HG03571 (cell line): ENCODE data around the gene TEAD3.

Experiments used
- ATAC-seq: cut with Tn5 transposase; IDR thresholded peaks from one replicate; pipeline ENCODE4 v1.9.1; 2021; ENCODE audit not compliant: unreplicated experiment

Gene TEAD3

DNA sequence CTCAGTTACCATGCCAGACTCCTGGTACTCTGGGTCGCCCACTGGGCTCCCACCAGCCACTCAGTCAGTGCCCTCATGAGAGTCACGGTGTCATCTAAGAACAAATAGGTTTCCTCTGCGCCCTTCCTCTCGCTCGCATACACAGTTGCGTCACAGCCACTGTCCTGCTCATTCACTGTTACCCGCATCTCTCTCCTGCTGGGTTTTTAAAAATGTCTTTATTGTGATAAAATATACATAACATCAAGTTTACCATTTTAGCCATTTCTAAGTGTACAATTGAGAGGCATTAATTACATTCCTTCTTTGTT, 4.0 kb downstream of the TEAD3 start:
- no peak for ATAC-seq

DNA sequence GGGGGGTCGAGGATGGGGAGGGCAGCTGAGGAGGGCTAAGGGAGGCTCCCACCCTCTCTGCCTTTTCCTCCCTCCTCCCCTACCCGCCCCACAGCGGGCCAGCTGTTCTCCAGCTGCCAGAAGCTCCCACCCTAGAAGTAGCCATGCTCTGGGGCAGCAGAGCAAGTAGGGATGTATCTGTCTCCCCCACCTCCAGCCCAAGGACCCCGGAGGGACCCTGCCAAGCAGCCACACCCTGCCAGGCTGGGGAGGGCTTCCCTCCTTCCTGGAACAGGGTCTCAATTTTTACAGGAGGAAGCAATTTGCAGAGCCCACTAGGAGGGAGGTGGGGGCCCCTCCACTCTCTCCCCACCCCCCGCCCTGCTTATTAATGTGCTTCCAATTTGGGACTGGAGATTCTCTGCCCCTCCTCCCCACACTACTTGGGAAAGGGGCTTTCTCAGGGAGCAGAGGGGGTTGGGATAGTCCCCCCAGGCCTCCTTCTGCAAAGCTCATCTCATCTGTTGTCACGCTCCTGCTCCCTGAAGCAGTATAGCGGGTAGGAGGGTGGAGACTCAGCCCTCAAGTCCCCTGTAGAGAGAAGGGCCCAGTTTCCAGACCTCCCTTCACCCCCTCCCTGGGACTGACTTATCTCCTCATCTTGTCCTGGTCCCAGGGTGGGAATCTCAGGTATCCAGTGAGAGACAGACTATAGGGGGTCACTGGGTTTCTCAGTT, 4.5 kb downstream of the TEAD3 start:
- ATAC-seq: no peak

DNA sequence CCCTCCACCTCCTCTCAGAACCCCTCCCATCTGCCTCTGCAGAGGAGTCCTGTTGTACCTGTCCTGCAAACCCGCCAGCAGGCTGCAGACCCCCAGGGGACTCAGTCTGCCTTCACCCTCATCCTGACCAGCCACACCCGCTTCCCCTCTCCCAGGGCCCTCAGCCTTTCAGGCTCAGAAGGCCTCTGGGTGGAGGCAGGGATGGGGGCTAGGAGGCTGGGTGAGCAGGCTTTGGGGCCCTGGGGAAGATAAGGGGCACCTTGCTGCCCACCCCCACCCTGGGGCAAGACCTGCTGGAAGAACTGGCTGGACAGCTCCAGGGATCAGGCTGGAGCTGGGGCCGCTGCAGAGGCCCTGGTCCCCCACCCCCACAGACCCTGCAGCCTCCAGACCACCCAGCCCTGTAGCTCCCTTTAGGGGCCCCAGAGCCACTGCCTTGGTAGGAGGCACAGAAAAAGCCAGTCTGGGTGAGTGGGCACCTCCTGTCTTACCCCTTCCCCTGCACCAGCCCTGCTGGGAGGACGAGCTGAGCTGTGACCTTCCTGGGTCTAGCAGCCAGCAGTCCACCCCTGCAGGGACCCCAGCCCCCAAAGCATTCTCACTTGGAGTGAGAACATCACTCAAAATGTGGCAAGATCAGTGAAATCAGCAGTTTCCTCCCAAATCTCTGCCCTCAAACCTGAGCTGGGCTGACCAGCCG, 5.2 kb downstream of the TEAD3 start:
- no peak for ATAC-seq

DNA sequence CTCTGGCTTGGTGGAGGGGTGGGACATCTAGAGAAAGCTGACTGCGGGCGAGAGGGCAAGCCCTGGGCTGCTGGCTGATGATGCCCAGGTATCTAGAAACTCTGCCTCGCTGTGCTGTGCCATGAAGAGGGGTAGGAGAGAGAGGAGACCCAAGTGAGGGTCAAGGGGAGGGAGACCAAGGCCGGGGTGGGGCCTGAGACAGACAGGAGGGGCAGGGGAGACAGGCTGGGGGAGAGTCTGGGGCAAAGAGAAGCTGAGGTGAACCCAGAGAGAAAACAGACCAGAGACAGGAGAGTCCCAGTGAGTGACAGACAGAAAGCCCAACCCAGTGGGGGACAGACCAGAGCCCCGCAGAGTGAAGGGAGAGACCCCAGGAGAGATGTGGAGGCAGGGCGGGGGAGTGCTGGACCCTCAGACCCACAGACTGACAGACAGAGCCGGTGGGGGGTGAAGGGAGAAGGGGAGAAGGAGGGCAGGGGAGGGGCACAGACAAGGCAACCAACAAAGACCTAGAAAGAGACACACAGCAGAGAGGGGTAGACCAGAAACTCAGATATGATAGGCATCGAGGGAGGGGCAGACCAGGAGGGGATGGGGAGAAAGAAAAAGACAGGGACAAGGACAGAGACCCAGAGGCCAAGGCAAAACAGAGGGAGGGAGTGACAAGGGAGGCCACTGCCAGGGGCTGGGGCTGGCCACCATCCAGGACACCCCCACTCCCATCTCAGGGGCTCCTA, 5.9 kb downstream of the TEAD3 start:
- no peak for ATAC-seq

DNA sequence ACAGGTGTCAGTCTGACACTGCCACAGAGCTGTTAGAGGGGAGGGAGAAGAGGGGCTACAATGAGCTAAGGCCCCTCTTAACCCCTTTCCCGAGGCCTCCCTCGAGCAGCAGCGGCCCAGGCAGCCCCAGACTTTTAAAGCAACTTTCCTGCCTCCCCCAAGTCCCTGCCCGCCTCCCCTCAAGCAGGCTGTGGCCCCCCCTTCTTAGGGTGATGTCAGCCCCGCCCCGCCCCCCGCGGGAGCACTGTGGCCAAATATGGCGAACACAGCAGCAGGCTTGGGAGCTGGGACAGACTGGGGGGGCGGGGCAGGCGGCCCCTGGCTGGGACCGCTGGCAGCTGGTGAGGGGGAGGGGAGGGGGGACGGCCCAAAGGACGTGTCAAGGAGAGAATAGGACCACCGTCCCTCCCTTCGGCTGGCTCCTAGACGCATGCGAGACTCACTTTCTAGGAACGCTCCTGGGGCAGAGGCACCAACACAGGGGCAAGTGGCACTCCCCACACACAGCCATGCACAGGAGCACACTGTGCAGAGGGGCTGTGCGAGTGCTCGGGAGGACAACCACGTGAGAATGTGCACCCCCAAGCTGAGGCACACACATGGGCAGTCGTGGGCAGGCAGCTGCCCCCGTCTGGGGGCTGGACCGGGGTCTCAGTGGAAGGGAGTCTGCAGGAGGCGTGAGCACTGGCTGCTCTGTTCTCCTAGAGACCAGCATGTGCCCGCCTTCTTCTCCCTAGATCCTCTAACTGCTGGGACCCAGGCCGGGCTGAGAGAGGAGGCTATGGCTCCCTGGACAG, 6.7 kb downstream of the TEAD3 start:
- ATAC-seq: no peak

DNA sequence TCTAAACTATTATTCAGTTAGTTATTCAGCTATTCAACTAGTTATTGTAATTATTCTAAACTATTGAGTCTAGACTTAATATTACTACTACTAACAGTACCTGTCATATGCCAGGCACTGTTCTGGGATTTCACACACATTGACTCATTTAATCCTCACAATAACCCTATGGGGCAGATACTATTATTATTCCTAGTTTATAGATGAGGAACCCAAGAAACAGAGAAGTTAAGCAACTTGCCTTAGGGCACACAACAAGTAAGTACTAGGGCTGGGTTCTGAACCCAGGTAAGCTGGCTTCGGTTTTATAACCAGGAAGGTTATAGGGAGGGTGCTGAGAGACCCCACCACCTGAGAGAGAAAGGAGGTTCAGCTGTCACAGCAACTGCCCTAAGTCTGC, 7.8 kb downstream of the TEAD3 start:
- ATAC-seq: no peak

DNA sequence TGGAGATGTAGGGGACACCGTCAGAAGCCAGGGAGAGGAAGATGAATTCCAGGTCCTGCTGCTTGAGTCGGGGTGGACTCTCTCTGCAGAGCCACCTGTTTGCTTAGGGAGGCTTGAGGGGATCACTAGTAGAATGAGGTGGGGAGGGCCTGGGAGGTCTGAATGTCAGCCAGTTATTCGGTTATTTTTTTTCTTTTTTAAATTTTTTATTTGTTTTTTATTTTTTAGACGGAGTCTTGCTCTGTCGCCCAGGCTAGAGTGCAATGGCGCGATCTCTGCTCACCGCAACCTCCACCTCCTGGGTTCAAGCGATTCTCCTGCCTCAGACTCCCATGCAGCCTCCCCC, 8.4 kb downstream of the TEAD3 start:
- no peak for ATAC-seq

DNA sequence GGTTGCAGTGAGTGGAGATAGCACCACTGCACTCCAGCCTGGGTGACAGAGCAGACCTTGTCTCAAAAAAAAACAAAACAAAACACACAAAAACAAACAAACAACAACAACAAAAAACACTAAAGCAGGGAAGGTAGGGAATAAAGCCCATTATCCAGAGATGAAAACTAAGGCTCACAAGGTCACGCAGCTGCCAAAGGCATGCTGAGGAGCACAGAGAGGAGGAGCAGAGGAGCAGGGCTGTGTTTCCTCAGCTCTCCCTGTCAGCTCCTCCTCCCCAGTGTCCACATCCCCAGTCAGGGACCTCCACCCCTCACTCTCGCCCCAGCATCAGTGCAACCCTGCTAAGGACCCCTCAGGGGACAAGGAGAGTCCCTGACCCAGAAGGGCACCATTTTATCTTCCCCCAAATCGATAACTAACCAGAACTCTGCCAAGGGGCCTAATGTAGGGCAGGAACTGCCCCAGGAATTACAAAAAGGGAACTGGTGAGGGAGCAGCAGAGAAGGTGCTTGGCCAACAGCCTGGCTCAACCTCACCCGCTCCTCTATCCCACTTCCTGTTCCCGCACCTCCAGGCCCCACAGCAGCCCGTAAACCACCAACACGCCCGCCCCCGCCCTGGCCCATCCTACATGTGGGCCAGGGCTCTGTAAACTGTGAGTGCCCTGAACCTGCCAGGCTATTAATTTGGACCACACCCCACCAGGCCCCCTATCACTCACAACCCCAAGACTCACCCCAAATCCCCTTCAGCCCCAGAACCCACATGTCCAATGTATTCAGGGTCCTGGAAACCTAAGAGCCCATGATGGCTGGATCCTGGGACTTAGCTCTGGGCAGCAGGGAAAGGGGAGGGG, 9.0 kb downstream of the TEAD3 start:
- ATAC-seq: no peak

DNA sequence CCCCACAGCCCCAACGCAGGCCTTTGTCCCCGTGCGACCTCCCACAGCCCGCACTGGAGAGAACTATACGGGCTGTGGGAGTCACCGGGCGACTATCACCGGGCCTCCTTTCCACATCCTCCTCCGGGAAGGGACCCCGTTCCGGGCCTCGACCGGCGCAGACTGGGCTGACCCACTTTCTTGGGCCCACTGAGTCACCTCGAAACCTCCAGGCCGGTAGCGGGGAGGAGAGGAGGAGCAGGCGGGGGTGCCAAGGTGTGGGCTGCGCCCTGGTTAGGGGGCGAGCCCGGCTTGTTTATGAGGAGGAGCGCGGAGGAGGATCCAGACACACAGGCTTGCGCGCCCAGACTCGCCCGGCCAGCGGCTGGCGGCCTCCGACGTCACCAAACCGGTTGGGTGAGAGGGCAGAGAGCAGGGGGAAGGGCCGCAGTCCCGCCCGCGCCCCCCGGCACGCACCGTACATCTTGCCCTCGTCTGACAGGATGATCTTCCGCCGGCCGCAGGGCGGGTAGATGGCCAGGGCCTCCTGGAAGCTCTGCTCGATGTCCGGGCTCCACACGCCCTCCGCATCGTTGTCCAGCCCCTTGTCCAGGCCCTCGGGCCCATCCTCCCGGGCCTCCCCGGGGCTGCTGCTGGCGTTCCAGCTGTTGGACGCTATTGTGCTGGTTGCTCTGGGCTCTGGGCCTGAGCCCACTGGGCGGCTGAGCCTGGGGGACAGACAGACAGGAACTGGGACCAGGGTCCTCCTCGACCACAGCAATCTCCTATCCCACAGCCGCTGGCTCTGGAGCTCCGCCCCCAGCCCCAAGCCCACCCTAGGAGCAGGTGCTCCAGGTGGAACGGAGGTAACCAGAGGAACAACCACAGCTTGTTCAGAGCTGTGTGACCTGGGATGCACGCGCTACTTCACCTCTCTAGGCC, 10.6 kb downstream of the TEAD3 start:
- no peak for ATAC-seq

DNA sequence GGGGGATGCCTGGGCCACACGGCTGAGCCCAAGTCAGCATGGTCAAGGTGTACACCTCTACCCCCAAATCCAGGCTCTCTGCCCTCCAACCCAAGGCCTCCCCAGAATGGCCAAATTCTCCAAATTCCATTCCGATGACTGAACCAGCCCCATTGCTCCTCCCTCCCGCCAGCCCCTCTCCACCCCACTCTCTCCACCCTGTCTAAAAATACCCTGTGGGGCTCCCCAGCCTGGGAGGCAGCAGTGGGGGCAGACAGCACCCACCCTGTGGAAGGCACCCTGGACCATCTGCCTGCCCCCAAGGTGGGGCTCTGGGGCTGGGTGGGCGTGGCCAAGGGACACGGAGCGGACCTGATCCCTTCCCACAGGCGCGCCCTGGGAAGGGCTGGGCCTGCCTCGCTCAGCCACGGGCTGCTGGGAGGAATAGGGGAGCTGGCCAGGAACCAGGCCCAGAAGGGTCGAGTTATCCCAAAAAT, 11.4 kb downstream of the TEAD3 start:
- ATAC-seq: no peak

DNA sequence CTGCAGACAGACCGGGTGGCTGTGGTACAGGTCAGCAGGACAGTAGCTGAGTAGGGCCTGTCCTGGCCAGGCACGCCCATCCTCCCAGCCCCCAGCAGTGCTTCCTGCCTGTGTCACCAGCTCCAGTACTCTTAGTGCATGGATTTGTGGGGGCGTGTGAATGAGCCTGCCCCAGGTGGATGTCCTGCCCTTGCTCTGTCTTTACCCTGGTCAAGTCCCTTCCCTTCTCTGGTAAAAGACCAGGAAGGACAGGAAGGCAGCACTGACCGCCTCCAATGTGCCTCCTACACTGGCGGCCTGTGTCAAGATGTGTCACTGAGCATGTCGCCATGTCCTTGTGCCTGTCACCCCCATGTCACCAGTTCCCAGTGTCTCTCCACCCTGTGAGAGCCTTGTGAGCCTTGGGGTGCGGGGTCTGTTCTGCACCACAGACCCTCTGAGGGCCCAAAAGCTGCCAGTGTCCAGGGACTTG, 11.9 kb downstream of the TEAD3 start:
- no peak for ATAC-seq

DNA sequence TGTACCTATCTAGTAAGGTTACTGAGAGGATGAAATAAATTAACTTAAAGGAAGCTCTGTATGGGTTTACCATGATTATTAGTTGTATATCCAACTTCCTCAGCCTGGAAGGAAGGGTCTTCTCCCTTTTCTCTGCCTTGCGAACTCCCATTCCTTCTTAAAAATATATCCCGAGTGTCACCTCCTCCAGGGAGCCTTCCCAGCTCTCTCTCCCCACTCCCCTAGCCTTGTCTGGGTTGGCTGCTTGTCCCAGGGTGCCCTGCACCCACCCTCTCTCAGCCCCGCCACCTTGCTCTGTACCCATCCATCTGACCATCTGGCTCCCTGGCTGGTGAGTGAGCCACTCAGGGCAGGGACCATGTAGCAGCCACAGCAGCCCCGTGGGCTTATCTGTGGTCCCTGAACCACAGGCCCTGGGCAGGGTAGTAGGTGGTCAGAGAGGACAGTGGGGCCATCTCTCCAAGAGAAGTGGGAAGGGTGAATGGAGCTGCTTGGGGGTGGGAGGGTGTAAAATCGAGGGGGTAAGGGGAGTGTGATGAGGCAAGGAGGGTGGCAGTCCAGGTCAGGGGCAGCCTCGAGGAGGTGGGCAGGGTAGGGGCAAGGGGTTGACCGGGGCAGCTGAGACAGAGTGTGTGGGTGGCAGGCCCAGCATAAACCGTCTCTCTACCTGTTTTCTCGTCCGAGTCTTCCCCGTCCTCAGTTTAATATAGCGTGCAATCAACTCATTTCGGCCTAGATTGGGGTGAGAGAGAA, 12.8 kb downstream of the TEAD3 start:
- ATAC-seq: no peak

DNA sequence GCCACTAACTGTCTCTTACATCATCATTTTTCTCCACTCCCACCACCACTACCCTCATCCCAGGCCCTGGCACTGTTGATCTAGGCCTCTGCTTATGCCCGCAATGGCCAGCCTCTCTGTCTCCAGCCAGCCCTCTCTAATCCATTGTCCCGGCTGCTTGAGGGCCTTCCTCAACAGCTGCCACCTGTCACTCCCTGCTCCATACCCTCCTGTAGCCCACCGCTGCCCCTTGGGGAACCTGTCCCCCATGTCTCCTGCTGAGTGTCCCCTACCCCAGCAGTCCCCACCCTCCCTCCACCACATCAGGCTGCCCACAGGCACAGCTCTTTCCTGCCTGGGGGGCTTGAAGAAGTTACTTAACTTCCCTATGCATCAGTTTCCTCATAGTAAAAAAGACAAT, 13.4 kb downstream of the TEAD3 start:
- no peak for ATAC-seq

DNA sequence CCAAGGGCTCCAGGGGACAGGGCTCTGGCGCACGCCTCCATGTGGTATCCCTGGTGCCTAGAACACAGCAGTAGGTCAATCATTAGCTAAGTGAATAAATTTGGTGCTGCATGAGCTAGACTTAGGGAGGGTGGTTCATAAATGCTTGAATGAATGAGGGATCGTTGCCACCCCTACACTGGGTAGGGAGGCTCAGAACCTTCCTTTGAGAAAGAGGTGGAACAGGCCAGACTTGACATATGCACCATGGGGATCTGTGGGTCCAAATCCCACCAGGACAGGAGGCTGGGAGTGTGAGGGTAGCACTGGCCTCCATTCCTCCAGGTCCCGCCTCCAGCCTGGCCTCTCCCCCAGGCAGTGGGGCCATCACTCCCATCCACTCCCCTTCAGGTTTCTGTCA, 13.8 kb downstream of the TEAD3 start:
- ATAC-seq: no peak

DNA sequence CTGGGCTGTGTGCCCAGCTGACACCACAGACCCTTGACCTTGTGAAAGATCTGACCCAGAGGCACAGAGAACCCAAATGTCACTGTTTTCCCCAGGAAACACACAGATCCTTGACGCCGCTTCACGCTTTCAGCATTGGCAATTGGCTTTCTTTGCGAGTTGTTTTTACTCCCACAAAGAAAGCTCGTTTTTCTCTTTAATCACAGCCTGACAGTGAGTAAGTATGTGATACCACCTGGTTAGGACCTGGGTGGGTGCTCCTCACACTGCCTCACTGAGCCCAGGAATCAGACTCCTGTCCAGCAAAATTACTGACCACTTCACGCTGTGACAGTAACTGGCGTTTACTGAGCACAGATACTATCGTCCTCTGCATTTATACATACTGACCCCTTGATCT, 15.7 kb downstream of the TEAD3 start:
- ATAC-seq: no peak

DNA sequence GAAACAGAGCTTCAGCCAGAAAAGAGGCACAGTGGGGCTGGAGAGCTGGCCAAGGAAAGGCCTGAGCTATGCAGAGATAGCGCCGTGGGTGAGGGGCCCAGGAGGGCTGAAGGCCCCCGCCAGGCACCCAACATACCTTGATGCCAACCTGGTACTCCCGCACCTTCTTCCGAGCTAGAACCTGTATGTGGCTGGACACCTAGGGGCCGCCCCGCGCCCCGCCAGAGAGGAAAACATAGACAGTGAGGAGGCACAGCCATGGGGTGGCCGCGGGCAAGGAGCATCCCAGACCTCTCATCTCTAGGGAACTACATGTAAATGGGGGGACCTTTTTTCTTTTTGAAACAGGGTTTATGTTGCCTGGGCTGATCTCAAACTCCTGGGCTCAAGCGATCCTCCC, 16.7 kb downstream of the TEAD3 start:
- no peak for ATAC-seq

DNA sequence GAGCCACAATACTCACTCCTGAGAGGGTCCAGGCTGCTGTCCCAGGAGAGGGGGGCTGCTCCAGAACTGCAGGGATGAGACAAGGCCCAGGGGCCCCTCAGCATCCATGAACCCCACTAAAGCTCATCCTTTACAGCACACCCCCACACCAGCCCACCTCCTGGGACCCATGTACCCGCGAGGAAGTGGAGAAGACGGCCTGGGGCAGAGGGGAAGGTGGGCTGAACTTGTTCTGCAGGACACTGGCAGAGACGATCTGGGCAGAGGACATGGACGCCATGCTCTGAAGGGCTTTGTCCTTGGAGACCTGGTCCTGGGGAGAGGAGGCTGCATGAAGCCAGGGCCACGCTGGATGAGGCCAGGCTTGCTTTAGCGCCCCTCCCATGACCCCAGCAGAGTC, 18.6 kb downstream of the TEAD3 start:
- ATAC-seq: no peak

DNA sequence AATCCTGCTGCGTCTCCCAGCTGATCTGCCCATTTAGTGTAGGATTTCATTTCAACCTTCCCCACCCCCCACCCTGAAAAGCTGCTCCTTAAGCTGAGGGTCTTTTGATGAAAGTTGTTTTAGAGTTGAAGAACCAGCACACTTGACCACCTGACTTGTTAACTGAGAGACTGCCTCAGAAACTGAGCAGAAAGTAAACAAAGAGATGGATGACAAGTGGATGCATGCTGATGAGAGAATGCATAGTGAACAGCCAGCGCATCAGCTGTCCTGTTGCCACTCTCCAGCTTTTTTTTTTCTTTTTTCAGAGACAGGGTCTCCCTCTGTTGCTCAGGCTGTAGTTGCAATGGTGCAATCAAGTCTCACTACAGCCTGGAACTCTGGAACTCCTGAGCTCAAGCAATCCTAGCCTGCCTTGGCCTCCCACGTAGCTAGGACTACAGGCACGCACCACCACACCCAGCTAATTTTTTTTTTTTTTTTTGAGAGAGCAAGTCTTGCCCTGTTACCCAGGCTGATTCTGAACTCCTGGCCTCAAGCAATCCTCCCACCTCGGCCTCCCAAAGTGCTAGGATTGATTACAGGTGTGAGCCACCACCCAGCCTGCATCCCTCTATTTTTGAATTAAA, 19.2 kb downstream of the TEAD3 start:
- ATAC-seq: no peak
